ENCODE results near the gene KANTR. TPM values are rescaled to one million over a fixed set of nuclear protein-coding genes. Genes with fewer than 3 reads are reported as not detected.
"Not testable (repeated sequence)": the region's sequence is repeated elsewhere in the genome, so short reads cannot be mapped to it uniquely, and the experiment has no call there.

KANTR gene
- total RNA-seq, 1 donor from 2014 or later, result 10.5 TPM

DNA sequence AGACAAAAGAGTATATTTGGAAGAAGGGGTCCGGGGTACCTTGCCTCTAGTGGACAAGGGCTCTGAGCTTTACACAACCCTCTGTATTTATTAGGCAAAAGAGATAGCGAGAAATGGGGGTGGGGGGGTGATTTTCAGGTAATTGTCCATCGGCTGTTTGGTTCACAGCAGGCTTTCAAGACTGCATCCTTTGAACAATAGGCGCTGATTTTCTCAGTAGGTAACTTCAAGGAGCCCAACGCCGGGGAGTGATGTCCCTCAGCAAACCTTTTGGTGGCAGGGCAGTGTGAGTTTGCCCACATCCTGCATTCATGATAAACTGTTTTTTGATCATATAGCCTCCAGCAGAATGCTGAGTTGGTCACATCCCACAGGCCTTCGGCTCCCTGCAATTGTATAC, 69.5 kb downstream of the KANTR start:
- Mint-ChIP-seq H3K27ac (ENCODE audit: unreplicated experiment) (no peak overlapping the region), H3K9me3 (ENCODE audit: unreplicated experiment) (no peaks in the 10 kb centered on the region), H3K36me3 (ENCODE audit: low read depth, unreplicated experiment) (no peaks in the 10 kb centered on the region), H3K4me1 (ENCODE audit: unreplicated experiment) (peaks cover 4% of the 10 kb centered on the region), H3K4me3 (ENCODE audit: unreplicated experiment) (no peak overlapping the region), H3K27me3 (ENCODE audit: unreplicated experiment) (peaks cover 2% of the 10 kb centered on the region)
- TF ChIP-seq, protein P1, sequence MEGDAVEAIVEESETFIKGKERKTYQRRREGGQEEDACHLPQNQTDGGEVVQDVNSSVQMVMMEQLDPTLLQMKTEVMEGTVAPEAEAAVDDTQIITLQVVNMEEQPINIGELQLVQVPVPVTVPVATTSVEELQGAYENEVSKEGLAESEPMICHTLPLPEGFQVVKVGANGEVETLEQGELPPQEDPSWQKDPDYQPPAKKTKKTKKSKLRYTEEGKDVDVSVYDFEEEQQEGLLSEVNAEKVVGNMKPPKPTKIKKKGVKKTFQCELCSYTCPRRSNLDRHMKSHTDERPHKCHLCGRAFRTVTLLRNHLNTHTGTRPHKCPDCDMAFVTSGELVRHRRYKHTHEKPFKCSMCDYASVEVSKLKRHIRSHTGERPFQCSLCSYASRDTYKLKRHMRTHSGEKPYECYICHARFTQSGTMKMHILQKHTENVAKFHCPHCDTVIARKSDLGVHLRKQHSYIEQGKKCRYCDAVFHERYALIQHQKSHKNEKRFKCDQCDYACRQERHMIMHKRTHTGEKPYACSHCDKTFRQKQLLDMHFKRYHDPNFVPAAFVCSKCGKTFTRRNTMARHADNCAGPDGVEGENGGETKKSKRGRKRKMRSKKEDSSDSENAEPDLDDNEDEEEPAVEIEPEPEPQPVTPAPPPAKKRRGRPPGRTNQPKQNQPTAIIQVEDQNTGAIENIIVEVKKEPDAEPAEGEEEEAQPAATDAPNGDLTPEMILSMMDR (IDR thresholded peaks at IDR 0.05; ENCODE audit: unreplicated experiment), result no peak
- no peak for DNase-seq (ENCODE audit: low spot score)

DNA sequence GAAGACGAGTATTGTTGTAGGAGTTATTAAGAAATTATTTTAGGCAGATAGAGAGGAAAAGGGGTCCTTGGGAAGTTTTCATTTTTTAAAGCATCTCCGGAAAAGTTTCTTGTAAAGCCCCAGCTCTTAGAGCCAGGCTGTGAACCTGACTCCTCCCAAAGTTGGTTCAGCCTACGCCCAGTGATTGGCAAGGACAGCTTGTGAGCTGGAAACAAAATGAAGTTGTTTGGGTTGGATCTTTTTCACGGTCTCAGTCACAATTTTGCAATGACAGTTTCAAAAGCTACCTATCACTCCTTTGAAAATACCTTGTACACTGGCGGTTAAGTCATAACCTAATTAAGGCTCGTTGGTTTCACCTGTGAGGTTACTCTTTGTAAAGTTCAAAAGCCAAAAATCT, 70.6 kb downstream of the KANTR start:
- not testable (repeated sequence) for H3K27me3 Mint-ChIP-seq (ENCODE audit: unreplicated experiment); H3K4me3 Mint-ChIP-seq (ENCODE audit: unreplicated experiment); DNase-seq (ENCODE audit: low spot score); H3K4me1 Mint-ChIP-seq (ENCODE audit: unreplicated experiment); H3K36me3 Mint-ChIP-seq (ENCODE audit: low read depth, unreplicated experiment); H3K9me3 Mint-ChIP-seq (ENCODE audit: unreplicated experiment); H3K27ac Mint-ChIP-seq (ENCODE audit: unreplicated experiment)

DNA sequence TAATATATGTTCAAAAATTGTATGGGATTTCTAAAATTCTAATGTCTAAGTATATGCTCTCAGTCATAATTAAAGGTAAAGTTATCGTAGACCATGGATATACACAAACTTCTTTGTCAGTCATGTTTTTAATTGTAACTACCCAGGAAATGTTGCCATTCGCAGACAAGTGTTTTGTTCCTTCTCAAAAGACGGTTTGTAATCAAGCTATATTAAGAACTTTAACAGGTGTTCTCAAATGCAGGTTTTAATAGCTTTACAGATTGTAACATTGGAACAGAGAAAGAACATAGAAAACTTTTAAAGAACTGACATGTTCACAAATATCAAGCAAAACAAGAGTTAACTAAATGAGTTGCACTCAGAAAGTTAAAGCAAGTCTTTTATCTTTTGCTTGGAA, 72.2 kb downstream of the KANTR start:
- H3K27me3 Mint-ChIP-seq (ENCODE audit: unreplicated experiment), result no peaks in the 10 kb centered on the region
- TF ChIP-seq, protein P1 (IDR thresholded peaks at IDR 0.05; ENCODE audit: unreplicated experiment), result no peak
- no peaks in the 10 kb centered on the region for H3K9me3 Mint-ChIP-seq (ENCODE audit: unreplicated experiment)
- no peak overlapping the region for H3K27ac Mint-ChIP-seq (ENCODE audit: unreplicated experiment)
- H3K4me1 Mint-ChIP-seq (ENCODE audit: unreplicated experiment), result peaks cover 4% of the 10 kb centered on the region
- H3K36me3 Mint-ChIP-seq (ENCODE audit: low read depth, unreplicated experiment), result no peaks in the 10 kb centered on the region
- DNase-seq (ENCODE audit: low spot score), result no peak
- no peak overlapping the region for H3K4me3 Mint-ChIP-seq (ENCODE audit: unreplicated experiment)

DNA sequence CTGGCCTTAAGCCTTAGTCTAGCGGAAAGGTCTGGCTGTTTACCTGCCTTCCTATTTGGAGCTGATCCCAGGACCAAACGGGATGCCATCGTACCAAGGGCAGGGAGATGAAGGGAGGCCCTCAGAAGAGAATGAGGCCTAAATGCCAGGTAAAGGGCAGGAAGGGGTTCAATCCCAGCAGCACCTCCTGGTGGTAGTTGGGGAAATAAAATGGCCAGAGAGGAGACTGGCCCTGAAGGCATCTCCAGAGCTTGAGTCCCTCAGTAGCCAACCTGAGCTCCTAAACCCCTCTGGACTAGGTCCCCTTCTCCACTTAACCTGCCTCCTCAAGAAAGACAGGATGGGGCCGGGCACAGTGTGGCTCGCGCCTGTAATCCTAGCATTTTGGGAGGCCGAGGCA, 77.4 kb downstream of the KANTR start:
- H3K4me3 Mint-ChIP-seq (ENCODE audit: unreplicated experiment), result no peak overlapping the region
- TF ChIP-seq, protein P1 (IDR thresholded peaks at IDR 0.05; ENCODE audit: unreplicated experiment), result no peak
- H3K9me3 Mint-ChIP-seq (ENCODE audit: unreplicated experiment), result no peaks in the 10 kb centered on the region
- H3K36me3 Mint-ChIP-seq (ENCODE audit: low read depth, unreplicated experiment), result peaks cover 4% of the 10 kb centered on the region
- H3K4me1 Mint-ChIP-seq (ENCODE audit: unreplicated experiment), result no peaks in the 10 kb centered on the region
- no peaks in the 10 kb centered on the region for H3K27me3 Mint-ChIP-seq (ENCODE audit: unreplicated experiment)
- H3K27ac Mint-ChIP-seq (ENCODE audit: unreplicated experiment), result no peak overlapping the region
- DNase-seq (ENCODE audit: low spot score), result no peak

Other genes starting within 250 kb of the KANTR start
- not detected for gene XAGE3, start 226.1 kb upstream of the KANTR start, total RNA-seq (ENCODE audit: unreplicated experiment)
- gene FAM156B, start 196.8 kb upstream of the KANTR start, total RNA-seq (ENCODE audit: unreplicated experiment), result 9.5 TPM
- 18.7 TPM for gene FAM156A, start 135.6 kb upstream of the KANTR start, total RNA-seq (ENCODE audit: unreplicated experiment)
- 9.4 TPM for gene GPR173, start 45.4 kb upstream of the KANTR start, total RNA-seq (ENCODE audit: unreplicated experiment)
- gene TSPYL2, start 11.8 kb upstream of the KANTR start, total RNA-seq (ENCODE audit: unreplicated experiment), result 27.9 TPM
- gene KDM5C, start 131.1 kb downstream of the KANTR start, total RNA-seq (ENCODE audit: unreplicated experiment), result 132 TPM
- gene IQSEC2, start 187.4 kb downstream of the KANTR start, total RNA-seq (ENCODE audit: unreplicated experiment), result 38.9 TPM

Measured in endothelial cell (in vitro differentiated cells).